ENCODE data around the gene GLTP.

The GLTP gene

GRCh38 chr12:109880938-109881337 is 597 bp upstream of the GLTP start:
- TF ChIP-seq, protein P1, sequence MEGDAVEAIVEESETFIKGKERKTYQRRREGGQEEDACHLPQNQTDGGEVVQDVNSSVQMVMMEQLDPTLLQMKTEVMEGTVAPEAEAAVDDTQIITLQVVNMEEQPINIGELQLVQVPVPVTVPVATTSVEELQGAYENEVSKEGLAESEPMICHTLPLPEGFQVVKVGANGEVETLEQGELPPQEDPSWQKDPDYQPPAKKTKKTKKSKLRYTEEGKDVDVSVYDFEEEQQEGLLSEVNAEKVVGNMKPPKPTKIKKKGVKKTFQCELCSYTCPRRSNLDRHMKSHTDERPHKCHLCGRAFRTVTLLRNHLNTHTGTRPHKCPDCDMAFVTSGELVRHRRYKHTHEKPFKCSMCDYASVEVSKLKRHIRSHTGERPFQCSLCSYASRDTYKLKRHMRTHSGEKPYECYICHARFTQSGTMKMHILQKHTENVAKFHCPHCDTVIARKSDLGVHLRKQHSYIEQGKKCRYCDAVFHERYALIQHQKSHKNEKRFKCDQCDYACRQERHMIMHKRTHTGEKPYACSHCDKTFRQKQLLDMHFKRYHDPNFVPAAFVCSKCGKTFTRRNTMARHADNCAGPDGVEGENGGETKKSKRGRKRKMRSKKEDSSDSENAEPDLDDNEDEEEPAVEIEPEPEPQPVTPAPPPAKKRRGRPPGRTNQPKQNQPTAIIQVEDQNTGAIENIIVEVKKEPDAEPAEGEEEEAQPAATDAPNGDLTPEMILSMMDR (IDR thresholded peaks at IDR 0.05; ENCODE audit: extremely low read depth, missing control alignments): no peak
- no peak for DNase-seq (ENCODE audit: low spot score)

GRCh38 chr12:109879351-109880042 is 844 bp downstream of the GLTP start:
- TF ChIP-seq, protein P1 (IDR thresholded peaks at IDR 0.05; ENCODE audit: extremely low read depth, missing control alignments): no peak
- no peak for DNase-seq (ENCODE audit: low spot score)

- TF ChIP-seq, protein P1 (IDR thresholded peaks at IDR 0.05; ENCODE audit: extremely low read depth, missing control alignments): no peak
- no peak for DNase-seq (ENCODE audit: low spot score)
These were observed 1.6 kb downstream of the GLTP start for GRCh38 chr12:109878749-109879148.

GRCh38 chr12:109878247-109878625 is 2.1 kb downstream of the GLTP start:
- TF ChIP-seq, protein P1 (IDR thresholded peaks at IDR 0.05; ENCODE audit: extremely low read depth, missing control alignments): no peak
- DNase-seq (ENCODE audit: low spot score): no peak

DNA sequence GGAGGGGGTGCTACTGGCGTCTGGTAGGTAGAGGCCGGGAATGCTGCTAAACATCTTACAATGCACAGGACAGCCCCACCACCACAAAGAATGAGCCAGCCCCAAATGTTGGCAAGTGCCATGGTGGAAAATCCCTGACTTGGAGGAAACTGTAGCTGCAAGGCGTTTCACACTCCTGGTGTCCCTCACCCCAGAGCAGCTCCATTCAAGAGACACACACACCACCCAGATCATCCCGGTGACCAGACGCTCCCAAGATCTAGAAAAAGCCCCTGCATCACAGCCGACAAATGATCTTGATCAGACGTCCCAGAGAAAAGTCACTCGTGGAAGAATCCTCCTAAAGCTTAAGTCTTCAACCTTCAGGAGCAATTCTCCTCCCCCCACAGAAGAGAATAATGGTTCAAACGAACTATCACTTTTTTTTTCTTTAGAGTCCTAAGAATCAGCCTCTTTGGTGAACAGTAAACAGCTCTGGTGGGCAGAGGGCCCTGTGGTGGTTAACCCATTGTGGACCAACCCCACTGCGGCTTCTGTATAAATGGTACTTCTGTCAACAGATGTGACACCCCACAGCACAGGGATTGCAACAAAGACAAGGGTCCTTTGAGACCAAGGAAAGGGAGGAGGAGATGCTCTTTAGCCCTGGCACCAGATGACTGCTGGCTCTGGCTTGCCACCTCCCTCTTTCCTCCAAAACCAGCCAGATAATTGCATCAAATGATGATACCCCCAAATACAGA is 2.7 kb downstream of the GLTP start:
- no peak for DNase-seq (ENCODE audit: low spot score)
- TF ChIP-seq, protein P1 (IDR thresholded peaks at IDR 0.05; ENCODE audit: extremely low read depth, missing control alignments): no peak

- no peak for DNase-seq (ENCODE audit: low spot score)
- TF ChIP-seq, protein P1 (IDR thresholded peaks at IDR 0.05; ENCODE audit: extremely low read depth, missing control alignments): no peak
These were observed 3.9 kb downstream of the GLTP start for GRCh38 chr12:109876406-109876805.

DNA sequence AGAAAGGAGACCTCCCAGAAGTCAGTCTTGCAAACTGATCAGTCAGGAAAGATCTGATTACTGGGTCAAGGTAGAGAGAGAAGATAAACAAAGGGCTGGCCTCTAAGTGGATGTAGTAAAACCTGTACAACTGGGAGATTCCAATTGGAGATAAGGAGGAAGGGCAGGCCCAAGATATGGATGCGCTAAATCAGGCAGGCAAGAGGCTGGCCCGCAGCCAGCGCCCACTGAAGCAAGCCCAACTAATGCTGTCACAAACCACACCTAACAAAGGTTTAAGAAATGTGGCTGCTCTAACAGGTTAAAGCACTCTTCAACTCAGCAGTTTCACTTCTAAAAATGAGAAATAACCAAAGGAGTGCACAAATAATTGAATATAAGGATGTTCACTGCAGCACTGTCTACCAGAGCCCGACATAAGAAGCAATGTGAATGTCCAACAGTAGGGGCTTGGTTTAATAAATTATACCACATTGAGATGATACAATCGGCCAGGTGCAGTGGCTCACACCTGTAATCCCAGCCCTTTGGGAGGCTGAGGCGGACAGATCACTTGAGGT is 4.7 kb downstream of the GLTP start:
- TF ChIP-seq, protein P1 (IDR thresholded peaks at IDR 0.05; ENCODE audit: extremely low read depth, missing control alignments): no peak
- peak; percentile 45 for DNase-seq (ENCODE audit: low spot score)

Data from GM20000 (cell line).